Left renal cortex interstitium (tissue), 4 donors: ENCODE measurements around the gene ADAMTS20. TPM values are rescaled to one million over a fixed set of nuclear protein-coding genes. Genes with fewer than 3 reads are reported as not detected.

Source experiments
- DNase-seq, 4 donors: peaks; one replicate each; pipeline ENCODE4 v3.0.0-alpha.2; 2013; ENCODE audit warnings: low read depth in 4 of 4, low spot score in 2 of 4, missing footprints in 1 of 4
- polyA plus RNA-seq, 4 donors: library from polyadenylated mRNA; unstranded; fragments of 120-200 nt; gene quantifications; one replicate each; pipeline ENCODE4 v1.2.1, GENCODE V29; 2013; ENCODE audit not compliant: insufficient read length in 4 of 4

The ADAMTS20 gene
- polyA plus RNA-seq, 4 donors = 0.64 to 1.2 (median 0.90) TPM

DNA sequence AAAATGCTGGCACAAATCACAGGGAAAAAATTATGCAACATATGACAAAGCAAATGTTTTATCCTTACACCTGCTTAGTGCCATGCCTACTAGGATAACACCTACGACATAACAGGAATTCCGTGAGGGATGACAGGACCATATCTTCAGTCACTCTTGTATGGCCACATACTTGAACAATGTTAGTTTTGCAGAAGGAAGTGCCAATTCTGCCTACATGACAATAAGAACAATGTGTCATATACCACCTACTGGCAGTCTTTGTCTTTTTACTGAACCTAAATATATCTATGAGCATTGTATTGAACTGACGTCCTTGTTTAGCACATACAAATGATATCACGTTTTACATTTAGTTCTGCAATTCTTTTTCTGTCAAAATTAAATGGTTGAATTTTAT lies 234.0 kb downstream of the ADAMTS20 start:
- no peak for DNase-seq

DNA sequence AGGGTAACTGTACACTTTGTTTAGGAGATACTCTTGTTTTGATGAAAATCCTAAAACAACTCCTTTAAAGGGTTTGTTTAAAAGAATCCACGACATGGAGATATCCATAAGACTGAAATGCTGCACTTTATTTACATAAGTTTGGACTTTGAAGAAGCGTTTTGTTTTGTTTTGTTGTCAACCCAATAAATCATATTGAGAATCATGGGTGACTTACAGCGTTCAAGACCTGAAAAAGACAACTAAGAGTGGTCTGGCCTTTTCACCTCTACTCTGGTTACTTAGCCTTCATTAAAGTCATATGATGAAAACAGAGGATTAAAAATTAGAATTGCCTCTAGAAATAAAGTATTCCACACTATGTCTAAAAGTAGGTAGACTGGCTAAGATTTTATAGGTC lies 234.8 kb downstream of the ADAMTS20 start:
- DNase-seq = no peak

DNA sequence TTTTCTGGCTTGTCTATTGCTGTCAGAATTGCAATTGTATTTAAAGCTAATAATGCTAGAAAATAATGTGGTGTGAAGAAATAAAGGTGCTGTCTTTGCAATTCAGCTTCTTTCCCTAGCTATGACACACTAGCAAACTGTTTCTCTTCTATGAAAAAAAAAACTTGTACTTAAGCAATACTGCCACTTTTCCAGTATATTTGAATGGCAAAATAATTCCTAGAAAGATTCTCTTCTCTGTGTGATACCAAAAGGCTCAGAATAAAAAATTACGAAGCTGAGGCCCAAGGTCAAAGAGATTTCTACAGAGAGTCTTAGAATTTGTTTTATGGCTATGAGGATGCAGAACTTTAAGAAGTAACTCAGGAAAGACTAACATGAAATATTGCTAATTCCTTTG lies 235.5 kb downstream of the ADAMTS20 start:
- no peak for DNase-seq

DNA sequence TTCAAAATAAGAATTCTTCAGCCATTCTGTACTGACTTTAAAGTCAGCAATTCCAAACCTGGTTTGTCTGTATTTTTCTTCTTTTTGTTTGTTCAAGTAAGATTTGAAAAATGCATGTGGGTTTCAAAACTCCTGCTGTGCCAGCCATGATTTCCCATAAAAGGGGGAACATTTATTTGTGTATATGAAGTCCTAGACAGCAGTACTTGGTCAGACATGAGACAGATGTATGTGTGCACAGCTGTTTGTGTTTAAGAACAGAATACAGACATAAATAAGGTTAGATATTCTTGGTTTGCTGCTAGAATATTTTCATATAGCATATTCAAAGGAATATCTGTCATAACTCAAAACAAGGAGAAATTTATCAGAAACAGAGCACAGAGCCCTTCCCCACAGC lies 236.0 kb downstream of the ADAMTS20 start:
- no peak for DNase-seq

DNA sequence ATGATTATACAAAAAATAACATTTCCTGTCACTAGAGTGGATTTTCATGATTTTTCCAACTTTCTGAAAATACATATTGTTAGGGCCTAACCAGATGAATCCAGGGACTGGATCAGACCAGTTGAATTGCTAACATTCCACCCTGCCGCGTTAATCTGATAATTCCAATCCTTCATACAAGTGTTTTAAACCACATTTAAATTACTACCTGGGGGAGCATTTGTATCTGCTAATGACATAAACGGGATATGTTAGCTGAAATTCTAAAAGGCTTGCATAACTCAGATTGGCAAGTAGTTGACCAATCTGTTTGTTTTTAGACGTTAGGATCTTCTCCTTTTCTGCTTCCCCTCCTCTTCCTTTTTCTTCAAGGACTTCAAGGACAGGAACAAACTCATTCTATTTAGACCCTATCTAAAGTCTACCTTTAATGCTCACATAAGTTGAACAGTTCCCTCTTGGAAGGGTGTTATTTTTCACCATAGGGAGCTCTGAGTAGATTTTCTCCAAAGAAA lies 239.0 kb downstream of the ADAMTS20 start:
- no peak for DNase-seq

DNA sequence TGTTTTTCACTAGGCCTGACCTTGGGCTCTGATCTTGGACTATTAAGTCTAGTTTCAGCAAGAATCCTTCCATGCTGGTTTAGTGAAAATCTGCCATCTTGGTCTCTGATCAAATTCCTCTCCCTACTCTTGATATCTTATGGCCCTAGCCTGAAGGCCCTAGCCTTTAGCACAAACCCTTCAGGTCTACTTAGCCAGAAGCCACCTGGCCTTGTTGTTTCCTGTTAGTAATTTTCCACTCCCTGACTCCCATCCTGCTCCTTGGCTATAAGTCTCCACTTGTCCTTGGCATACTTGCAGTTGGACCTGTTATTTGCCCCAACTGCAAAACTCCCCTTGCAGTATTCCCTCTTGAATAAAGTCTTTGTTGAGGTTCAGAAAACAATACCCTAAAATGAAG lies 241.4 kb downstream of the ADAMTS20 start:
- DNase-seq = no peak

DNA sequence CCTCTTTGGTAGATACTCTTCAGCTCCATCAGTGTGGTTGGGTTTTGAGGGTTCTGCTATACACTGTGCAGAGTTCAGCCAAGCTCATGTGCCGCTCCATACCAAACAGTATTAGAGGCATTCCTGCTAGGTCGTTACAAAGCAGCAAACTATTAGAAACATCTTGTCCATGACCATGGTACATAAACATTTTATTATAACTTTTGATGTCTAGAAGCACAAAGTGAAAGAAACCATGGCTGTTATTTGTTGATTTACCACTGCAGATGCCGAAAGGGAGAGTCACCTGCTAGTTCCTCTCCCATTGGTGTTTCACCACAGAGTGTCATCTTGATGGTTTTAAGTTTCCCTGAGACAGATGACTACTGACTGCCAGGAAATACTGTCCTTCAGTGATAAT lies 242.0 kb downstream of the ADAMTS20 start:
- no peak for DNase-seq

DNA sequence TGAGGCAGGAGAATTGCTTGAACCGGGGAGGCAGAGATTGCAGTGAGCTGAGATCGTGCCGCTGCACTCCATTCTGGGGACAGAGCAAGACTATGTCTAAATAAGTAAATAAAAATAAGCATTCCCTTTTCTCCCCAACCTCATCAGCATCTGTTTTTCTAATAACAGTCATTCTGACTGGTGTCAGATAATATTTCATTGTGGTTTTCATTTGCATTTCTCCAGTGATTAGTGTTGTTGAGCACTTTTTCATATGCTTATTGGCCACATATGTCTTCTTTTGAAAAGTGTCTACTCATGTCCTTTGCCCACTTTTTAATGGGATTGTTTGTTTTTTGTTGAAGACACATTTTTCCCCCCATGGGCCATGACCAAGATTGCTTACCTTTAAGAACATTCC lies 243.2 kb downstream of the ADAMTS20 start:
- DNase-seq = no peak

DNA sequence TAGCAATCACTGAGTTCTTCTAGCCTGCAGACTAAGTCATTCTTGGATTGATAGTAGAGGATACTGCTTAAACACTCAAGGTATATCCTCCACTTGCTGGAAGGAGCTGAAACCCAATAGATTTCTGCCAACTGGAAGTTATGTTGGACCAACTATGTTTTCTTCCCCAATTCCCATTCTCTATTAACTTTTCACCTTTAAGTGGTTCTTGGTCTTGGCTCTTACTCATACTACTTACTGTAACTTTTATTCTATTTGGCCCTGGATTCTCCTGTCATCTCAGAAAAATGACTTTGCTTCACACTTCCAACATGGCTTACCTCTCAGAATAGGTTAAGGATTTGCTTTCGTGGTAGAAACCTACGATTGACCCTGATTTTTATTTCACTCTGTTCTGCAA lies 244.9 kb downstream of the ADAMTS20 start:
- no peak for DNase-seq

DNA sequence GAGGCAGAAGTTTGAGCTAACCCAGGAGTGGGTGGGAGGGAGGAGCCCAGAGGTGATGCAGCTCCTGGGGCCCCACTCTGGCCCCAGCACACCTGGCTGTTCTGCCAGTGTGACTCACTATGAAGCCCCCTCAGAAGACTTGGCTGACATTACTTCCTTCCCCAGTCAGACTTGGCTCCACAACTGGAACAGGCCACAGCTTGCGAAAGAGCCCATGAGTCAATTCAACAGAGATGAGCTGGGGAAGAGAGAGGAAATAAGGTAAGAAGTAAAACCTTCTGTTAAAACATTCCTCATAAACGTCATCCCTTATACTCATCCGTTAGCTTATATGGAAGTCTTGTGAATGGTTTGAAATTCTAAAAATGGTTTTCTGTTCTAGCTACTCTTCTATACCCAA lies 245.9 kb downstream of the ADAMTS20 start:
- no peak for DNase-seq

DNA sequence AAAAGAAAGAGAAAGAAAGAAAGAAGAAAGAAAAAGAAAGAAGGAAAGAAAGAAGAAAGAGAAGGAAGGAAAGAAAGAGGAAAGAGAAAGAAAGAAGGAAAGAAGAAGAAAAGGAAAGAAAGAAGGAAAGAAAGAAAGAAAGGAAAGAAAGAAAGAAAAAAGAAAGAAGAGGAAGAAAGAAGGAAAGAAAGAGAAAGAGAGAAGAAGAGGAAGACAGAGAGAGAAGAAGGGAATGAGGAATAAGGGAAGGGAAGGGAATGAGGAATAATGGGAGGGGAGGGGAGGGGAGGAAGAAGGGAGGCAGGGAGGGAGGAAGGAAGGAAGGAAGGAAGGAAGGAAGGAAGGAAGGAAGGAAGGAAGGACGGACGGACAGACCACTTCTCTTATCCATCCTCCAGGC lies 246.9 kb downstream of the ADAMTS20 start:
- no peak for DNase-seq

Other genes starting within 250 kb of the ADAMTS20 start
- gene PUS7L, start 206.6 kb upstream of the ADAMTS20 start, polyA plus RNA-seq = 10 to 100 TPM; 10.8 to 15.0 (median 12.1) TPM
- 10 to 100 TPM; 13.2 to 20.5 (median 14.3) TPM for gene IRAK4, start 206.7 kb upstream of the ADAMTS20 start, polyA plus RNA-seq